GM12801 (cell line): Measurements from ENCODE around the gene CLDN17.

Experiments used
- CTCF ChIP-seq: IDR thresholded peaks from one replicate; pipeline ENCODE4 v1.5.1; 2011; ENCODE audit warnings: control low read depth; ENCODE audit not compliant: insufficient read length; ENCODE audit errors: extremely low read depth

CLDN17 gene

GRCh38 chr21:30166705-30167104 lies at the start of gene CLDN17:
Gene CLDN17, minus strand, starts transcription at chr21:30166805. Its CDS starts 188 bp downstream, at chr21:30166617.
- TF ChIP-seq CTCF, result no peak

- TF ChIP-seq CTCF, result no peak
Observed at GRCh38 chr21:30216041-30216723, 49.6 kb upstream of the CLDN17 start, which contains the start of gene CLDN8. Gene CLDN8, minus strand, starts transcription at chr21:30216097. Its CDS starts 172 bp downstream, at chr21:30215925.

- no peak for TF ChIP-seq CTCF
Observed at GRCh38 chr21:30211071-30211470, 44.5 kb upstream of the CLDN17 start.

- TF ChIP-seq CTCF, result no peak
Observed at GRCh38 chr21:30209601-30210000, 43.0 kb upstream of the CLDN17 start.

- no peak for TF ChIP-seq CTCF
Observed at GRCh38 chr21:30207252-30207579, 40.6 kb upstream of the CLDN17 start.

GRCh38 chr21:30206551-30207251 lies 40.1 kb upstream of the CLDN17 start:
- no peak for TF ChIP-seq CTCF

- TF ChIP-seq CTCF, result no peak
Observed at GRCh38 chr21:30200000-30200399, 33.4 kb upstream of the CLDN17 start.
